ELF-1 (cell line): ENCODE measurements around the gene EIF4G1.
A peak's percentile ranks its signal among the peaks of the same experiment; 100 is the strongest.
"Not testable (repeated sequence)": the region's sequence is repeated elsewhere in the genome, so short reads cannot be mapped to it uniquely, and the experiment has no call there.

Experiments
- DNase-seq: peaks from one replicate; pipeline ENCODE4 v3.0.0-alpha.2; 2016; ENCODE audit warnings: low read depth, low spot score

Gene EIF4G1

DNA sequence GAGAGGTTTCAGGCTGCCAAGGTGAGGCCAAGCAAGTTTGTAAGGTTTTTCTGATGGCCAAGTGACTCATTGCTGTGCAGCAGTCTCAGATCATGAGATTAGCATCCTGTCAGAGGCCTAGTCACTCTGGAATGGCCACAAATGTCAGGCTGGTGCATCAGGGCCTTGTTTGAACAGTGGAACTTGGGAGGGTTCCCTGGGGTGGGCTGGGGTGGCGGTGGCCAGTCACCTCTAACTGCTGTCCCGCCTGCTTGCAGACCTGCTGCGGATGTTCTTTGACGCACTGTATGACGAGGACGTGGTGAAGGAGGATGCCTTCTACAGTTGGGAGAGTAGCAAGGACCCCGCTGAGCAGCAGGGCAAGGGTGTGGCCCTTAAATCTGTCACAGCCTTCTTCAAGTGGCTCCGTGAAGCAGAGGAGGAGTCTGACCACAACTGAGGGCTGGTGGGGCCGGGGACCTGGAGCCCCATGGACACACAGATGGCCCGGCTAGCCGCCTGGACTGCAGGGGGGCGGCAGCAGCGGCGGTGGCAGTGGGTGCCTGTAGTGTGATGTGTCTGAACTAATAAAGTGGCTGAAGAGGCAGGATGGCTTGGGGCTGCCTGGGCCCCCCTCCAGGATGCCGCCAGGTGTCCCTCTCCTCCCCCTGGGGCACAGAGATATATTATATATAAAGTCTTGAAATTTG is 20.2 kb downstream of the EIF4G1 start:
- no peak for DNase-seq

DNA sequence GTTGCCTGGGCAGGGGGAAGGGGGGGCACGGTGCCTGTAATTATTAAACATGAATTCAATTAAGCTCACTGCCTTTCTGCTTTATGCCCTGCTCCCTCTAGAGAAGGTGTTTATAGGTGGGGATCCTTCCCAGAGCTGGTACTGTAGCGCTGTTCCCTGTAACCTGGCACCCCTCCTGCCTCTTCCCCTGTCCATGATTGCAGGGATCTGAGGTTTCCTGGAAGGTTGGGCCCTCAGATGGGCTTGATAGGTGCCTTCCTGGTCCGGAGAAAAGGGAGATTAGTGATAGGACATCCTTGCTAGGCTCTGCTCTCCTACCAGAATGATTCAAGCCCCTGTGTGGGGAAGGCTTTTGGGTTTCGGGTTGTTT is 20.9 kb downstream of the EIF4G1 start:
- no peak for DNase-seq

GRCh38 chr3:184335661-184336546 is 21.5 kb downstream of the EIF4G1 start:
- DNase-seq, result peak; percentile 96

DNA sequence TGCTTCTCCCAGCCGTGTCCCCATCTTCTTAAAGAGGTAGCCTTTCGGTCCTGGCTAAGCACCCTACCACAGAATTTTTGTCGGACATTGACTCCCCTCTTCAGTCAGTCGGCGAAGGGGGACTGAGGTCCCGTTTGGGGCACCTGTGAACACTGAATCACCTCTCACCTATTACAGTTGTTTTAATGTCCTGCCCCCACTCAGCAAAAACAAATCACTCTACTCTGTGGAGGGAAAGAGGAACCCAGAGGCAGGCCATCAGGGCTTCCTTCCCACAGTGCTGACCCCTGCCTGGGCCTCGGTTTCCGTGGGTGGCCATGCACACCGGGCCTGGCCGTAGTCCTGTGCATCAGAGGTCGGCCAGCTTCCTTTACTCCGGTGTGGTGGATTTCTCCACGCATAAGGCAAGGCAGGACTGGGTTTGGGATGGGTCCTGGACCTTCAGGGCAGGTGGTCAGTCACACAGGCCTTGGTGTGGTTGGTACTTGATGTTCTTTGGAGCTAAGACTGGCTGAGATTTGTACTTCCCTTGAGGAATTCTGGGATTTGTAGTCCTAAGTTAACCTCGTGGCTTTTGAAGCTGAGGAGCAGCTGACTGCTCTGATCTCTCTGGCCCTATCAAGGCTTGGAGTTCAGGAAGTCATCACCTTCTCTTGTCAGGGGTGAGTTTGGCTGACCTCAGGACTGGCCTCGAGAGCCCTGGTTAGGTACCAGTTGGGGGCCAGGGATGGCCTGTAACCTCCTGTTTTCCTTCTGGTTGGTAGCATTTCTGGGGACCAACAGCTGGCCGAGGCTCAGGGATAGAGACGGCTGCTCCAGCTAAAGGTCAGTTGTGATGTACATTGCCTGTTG is 22.4 kb downstream of the EIF4G1 start:
- peak; percentile 60 for DNase-seq

GRCh38 chr3:184337399-184337714 is 23.0 kb downstream of the EIF4G1 start, which contains the start of gene FAM131A:
FAM131A (plus strand) TSS chr3:184337600; CDS start chr3:184337631, 31 bp downstream.
- no peak for DNase-seq

GRCh38 chr3:184337981-184338380 is 23.6 kb downstream of the EIF4G1 start:
- DNase-seq, result no peak

- peak; percentile 94 for DNase-seq
Measured at GRCh38 chr3:184338511-184338945, 24.1 kb downstream of the EIF4G1 start.

DNA sequence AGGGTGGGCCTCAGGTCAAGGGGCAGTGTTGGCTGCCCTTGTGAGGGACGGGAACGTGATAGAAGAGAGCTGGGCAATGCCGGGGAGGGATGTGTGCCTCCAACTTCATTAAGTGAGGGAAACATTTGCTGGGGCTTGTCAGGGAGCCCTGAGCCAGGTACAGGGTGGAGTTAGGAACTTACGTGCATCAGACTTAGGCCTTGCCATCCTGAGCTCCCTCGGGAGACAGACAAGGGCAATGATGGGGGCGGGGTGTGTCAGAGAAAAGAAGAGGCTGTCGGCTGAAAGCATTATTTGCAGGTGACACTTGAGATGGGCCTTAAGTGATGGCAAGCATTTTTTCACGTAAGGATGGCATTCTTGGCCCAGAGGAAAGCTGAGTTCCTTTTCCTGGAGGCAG is 24.6 kb downstream of the EIF4G1 start:
- no peak for DNase-seq

- DNase-seq, result not testable (repeated sequence)
Measured at GRCh38 chr3:184339451-184340135, 25.2 kb downstream of the EIF4G1 start.

DNA sequence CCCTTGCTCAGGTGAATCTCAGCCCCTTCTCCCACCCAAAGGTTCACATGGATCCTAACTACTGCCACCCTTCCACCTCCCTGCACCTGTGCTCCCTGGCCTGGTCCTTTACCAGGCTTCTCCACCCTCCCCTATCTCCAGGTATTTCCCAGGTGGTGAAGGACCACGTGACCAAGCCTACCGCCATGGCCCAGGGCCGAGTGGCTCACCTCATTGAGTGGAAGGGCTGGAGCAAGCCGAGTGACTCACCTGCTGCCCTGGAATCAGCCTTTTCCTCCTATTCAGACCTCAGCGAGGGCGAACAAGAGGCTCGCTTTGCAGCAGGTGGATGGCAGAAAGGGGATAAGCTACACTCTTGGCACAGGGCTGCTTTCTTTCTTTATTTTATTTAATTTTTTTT is 27.5 kb downstream of the EIF4G1 start:
- no peak for DNase-seq

- no peak for DNase-seq
Measured at GRCh38 chr3:184343200-184343876, 28.9 kb downstream of the EIF4G1 start.

- no peak for DNase-seq
Measured at GRCh38 chr3:184344579-184345316, 30.3 kb downstream of the EIF4G1 start.

DNA sequence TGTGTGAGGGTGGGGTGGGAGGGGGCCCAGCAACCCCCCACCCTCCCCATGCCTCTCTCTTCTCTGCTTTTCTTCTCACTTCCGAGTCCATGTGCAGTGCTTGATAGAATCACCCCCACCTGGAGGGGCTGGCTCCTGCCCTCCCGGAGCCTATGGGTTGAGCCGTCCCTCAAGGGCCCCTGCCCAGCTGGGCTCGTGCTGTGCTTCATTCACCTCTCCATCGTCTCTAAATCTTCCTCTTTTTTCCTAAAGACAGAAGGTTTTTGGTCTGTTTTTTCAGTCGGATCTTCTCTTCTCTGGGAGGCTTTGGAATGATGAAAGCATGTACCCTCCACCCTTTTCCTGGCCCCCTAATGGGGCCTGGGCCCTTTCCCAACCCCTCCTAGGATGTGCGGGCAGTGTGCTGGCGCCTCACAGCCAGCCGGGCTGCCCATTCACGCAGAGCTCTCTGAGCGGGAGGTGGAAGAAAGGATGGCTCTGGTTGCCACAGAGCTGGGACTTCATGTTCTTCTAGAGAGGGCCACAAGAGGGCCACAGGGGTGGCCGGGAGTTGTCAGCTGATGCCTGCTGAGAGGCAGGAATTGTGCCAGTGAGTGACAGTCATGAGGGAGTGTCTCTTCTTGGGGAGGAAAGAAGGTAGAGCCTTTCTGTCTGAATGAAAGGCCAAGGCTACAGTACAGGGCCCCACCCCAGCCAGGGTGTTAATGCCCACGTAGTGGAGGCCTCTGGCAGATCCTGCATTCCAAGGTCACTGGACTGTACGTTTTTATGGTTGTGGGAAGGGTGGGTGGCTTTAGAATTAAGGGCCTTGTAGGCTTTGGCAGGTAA is 31.1 kb downstream of the EIF4G1 start:
- peak; percentile 90 for DNase-seq

DNA sequence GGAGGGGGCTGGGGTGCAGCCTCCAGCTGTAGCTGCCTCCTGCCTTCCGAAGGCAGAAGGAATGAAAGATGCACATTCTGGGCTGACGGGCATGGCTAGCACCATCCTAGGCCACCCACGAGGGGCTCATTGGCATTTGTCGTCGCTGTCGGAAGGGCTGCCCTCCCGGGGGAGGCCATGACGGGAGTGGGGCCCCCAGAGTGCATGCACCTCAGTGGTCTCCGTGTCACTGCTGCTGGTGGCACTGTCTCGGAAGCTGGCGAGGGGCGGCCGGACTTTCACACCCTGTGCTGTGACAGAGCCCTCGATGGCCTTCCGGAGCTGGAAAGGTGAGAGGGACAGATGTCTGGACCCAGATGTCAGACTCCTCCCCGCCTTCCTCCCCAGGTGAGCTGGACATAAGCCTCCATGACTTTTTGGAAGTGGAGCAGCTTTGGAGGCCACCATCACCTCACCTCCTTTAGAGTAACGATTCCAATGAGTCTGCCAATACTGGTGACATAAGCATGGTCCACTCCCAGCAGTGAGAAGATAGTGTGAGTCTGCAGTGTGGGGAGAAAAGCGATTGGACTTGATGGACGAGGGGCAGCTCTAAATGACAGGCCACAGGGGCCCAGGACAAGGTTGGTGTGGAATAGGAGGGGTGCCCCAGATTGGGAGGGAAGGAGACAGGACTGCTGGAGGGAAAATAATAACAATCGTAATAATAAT is 32.2 kb downstream of the EIF4G1 start:
- no peak for DNase-seq

GRCh38 chr3:184347321-184348056 is 33.1 kb downstream of the EIF4G1 start:
- no peak for DNase-seq

- no peak for DNase-seq
Measured at GRCh38 chr3:184348057-184348382, 33.6 kb downstream of the EIF4G1 start.

DNA sequence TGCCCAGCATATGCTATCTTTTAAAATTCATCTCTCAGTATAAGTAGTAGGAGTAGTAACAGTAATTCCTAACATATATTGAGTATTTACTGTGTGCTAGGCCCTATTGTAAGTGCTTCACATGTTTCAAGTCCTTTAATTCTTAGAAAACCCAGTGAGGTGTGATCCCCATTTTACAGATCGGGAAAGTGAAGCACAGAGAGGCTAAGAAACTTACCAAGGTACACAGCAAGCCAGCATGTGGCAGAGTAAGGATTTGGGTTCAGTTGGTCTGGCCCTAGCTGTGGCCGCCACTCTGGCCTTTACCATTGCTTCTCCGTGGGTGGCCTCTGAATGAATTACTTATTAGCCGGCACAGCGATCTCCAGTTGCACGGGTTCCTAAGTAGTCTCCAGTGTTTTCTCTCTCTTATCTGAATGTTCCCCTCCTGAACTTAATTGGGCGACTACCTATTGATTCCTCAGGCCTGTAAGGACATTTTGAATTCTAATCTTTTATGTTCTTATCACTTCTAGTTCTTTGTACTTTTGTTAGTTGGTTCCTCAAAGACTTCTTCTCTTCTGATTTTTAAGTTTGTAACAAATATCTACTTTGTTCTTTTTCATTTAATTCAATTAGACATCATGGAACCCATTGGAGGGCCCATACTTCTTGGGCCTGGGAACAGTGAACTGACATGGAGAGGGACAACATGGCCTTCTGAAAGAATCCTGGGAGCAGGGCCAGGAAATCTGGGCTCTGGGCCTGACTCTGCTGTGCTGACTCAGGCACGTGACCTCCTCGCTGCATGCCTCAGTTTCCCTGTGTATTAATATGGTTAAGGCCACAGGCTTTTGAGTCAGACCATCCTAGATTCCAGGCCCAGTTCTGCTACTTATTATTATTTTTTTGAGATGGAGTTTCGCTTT is 35.4 kb downstream of the EIF4G1 start:
- no peak for DNase-seq
